ENCODE data around the gene KIAA0753.

- TF ChIP-seq CTCF (IDR thresholded peaks at IDR 0.05; ENCODE audit: low read depth, low read length) = no peak
- no peak for TF ChIP-seq EZH2phosphoT487 (IDR thresholded peaks at IDR 0.05; ENCODE audit: low read depth)
Observed at GRCh38 chr17:6630390-6630789, 10.1 kb downstream of the KIAA0753 start.
